Left ventricle myocardium inferior (tissue), 1 donor: ENCODE data around the gene CFD. TPM values are rescaled to one million over a fixed set of nuclear protein-coding genes. Genes with fewer than 3 reads are reported as not detected.
"Not testable (repeated sequence)": the region's sequence is repeated elsewhere in the genome, so short reads cannot be mapped to it uniquely, and the experiment has no call there.

Source experiments
- DNase-seq: peaks from one replicate; pipeline ENCODE4 v3.0.0-alpha.2; 2020
- H3K27ac ChIP-seq: fragments of 200-600 bp; replicated peaks from 2 replicates; pipeline ENCODE4 v1.8.0; 2021
- H3K27me3 ChIP-seq: fragments of 200-600 bp; 2 replicates; pipeline ENCODE4 v1.8.0; 2021; ENCODE audit warnings: low read depth
- H3K36me3 ChIP-seq: fragments of 200-600 bp; 2 replicates; pipeline ENCODE4 v1.8.0; 2021
- H3K4me1 ChIP-seq: fragments of 200-600 bp; 2 replicates; pipeline ENCODE4 v1.8.0; 2021
- H3K4me3 ChIP-seq: fragments of 200-600 bp; 2 replicates; pipeline ENCODE4 v1.8.0; 2021; ENCODE audit warnings: mild to moderate bottlenecking, moderate library complexity
- H3K9me3 ChIP-seq: fragments of 200-600 bp; replicated peaks from 2 replicates; pipeline ENCODE4 v1.8.0; 2021
- CTCF ChIP-seq: fragments of 200-600 bp; IDR thresholded peaks from 2 replicates; pipeline ENCODE4 v1.8.0; 2021; ENCODE audit warnings: antibody characterized with exemption, mild to moderate bottlenecking, borderline replicate concordance
- intact Hi-C: fragments of 100-400 bp; cut with micrococcal nuclease; formaldehyde crosslinking; loops from one replicate; pipeline ENCODE4 v1.11.0; 2022
- total RNA-seq: library from RNA; stranded (reverse); fragmentation: NEBNext Ultra II Directional; extraction: Animal tissue kit (Norgen Biotek cat#: 25700); gene quantifications from one replicate; pipeline ENCODE4 v1.2.1, GENCODE V29; 2021
- donor health status: DM: no; HTN: yes; CAD: no; lungs with severe emphysema.

CFD gene
- total RNA-seq, 1 donor from 2014 or later = 200 TPM

DNA sequence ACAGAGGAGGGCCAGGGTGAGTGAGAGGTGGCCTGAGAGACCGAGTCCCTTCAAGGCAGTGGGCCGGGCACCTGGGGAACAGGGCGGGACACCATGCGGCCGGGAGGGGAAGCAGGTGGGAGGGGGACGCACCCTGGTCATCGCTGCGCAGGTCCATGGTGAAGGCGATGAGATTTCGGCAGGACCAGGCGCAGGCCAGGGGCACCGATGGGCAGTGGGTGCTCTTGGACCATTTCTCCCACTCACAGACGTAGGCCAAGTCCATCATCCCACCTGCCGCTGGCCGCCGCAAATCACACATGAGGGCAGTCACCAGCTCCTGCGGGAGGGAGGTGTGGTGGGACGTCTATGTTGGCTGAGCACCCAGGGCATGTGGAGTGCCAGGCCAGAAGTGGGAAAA is 31.4 kb downstream of the CFD start:
- Histone ChIP-seq H3K9me3 (no peaks in the 10 kb centered on the region), H3K27ac (no peak overlapping the region), H3K4me3 (no peak overlapping the region), H3K4me1 (peaks cover 17% of the 10 kb centered on the region), H3K36me3 (peaks cover 40% of the 10 kb centered on the region), H3K27me3 (no peaks in the 10 kb centered on the region)
- no peak for DNase-seq
- intact Hi-C loops = no loop called here
- TF ChIP-seq CTCF = no peak

- H3K9me3 ChIP-seq, DNase-seq, intact Hi-C loops, H3K27ac ChIP-seq, H3K27me3 ChIP-seq: not testable (repeated sequence)
- H3K36me3 ChIP-seq = peaks cover 32% of the 10 kb centered on the region
- H3K4me3 ChIP-seq = peak overlapping the region; percentile 87
- peaks cover 17% of the 10 kb centered on the region for H3K4me1 ChIP-seq
Measured at GRCh38 chr19:891421-892200, 32.1 kb downstream of the CFD start.

DNA sequence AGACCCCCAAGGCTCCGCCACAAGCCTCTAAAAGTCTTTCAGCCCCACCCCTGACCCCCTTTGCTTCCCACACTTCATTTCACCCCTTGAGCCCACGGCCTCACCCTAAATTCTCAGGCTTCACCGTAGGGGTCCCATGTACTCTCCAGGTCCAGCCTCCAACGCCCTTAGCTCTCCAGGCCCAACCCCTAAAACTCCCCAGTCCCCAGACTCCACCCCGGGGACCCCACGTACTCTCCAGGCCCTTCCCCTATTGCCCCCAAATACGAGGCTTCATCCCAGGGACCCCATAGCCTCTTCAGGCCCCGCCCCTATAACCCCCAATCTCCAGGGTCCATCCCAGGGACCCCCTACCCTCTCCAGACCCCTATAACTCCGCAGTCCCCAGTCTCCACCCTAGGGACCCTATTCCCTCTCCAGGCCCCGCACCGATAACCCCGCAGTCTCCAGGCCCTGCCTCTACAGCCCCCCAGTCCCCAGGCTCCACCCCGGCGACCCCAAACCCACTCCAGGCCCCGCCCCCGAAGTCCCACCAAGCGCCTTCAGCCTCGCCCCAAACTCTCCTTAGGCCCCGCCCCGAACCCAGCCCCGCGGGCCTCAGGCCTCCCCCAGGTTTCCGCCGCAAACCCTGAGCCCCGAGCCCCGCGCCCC is 32.9 kb downstream of the CFD start:
- no peak for TF ChIP-seq CTCF
- H3K4me1 ChIP-seq = peaks cover 17% of the 10 kb centered on the region
- H3K27ac ChIP-seq = peak overlapping the region; percentile 97
- intact Hi-C loops = no loop called here
- H3K4me3 ChIP-seq = peak overlapping the region; percentile 87
- H3K27me3 ChIP-seq = no peaks in the 10 kb centered on the region
- no peaks in the 10 kb centered on the region for H3K9me3 ChIP-seq
- H3K36me3 ChIP-seq = peaks cover 31% of the 10 kb centered on the region
- DNase-seq = no peak

DNA sequence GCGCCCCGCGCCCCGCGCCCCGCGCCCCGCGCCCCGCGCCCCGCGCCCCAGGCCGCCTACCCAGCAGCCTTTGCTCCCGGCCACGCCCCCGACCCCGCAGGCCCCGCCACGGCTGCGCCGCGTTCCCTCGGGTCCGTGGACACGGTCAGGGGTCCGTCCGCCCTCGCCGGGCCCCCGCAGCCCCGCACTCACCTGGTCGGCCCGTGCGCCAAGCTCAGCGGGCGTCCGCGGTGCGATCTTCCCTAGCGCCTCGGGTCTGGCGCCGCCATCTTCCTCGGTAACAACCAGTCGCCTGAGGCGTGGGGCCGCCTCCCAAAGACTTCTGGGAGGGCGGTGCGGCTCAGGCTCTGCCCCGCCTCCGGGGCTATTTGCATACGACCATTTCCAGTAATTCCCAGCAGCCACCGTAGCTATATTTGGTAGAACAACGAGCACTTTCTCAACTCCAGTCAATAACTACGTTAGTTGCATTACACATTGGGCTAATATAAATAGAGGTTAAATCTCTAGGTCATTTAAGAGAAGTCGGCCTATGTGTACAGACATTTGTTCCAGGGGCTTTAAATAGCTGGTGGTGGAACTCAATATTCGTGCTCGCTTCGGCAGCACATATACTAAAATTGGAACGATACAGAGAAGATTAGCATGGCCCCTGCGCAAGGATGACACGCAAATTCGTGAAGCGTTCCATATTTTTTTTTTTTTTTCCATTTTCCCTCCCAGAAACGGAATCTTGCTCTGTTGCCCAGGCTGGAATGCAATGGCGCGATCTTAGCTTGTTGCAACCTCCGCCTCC is 33.6 kb downstream of the CFD start, which contains the start of the genes MED16 and RNU6-9:
Gene MED16 (minus strand): TSS at position 294 of the 796 bp plus-strand sequence. CDS start 2,056 bp downstream, outside the sequence.
Gene RNU6-9 (plus strand): TSS at position 591 of the 796 bp plus-strand sequence.
- TF ChIP-seq CTCF = no peak
- peak; percentile 91 for DNase-seq
- peaks cover 17% of the 10 kb centered on the region for H3K4me1 ChIP-seq
- H3K4me3 ChIP-seq = peak within 1 kb of the TSS; percentile 87
- H3K9me3 ChIP-seq = no peaks in the 10 kb centered on the region
- peaks cover 28% of the 10 kb centered on the region for H3K36me3 ChIP-seq
- no peaks in the 10 kb centered on the region for H3K27me3 ChIP-seq
- intact Hi-C loops = no loop called here
- peak within 1 kb of the TSS; percentile 97 for H3K27ac ChIP-seq

- no peak for TF ChIP-seq CTCF
- H3K4me1 ChIP-seq = peaks cover 17% of the 10 kb centered on the region
Measured at GRCh38 chr19:896434-896833, 37.0 kb downstream of the CFD start.

More at GRCh38 chr19:896434-896833, 37.0 kb downstream of the CFD start:
- Histone ChIP-seq H3K9me3 (no peaks in the 10 kb centered on the region), H3K36me3 (peaks cover 24% of the 10 kb centered on the region), H3K27ac (no peak overlapping the region), H3K4me3 (no peak overlapping the region), H3K27me3 (no peaks in the 10 kb centered on the region)
- intact Hi-C loops = no loop called here
- no peak for DNase-seq
